Panc1 (cell line): ENCODE data around the gene LMBRD1. TPM values are rescaled to one million over a fixed set of nuclear protein-coding genes. Genes with fewer than 3 reads are reported as not detected.

Source experiments
- ATAC-seq: fragments of 200-7000 bp; cut with Tn5 transposase; 2 replicates; pipeline ENCODE4 v1.9.1; 2020; ENCODE audit warnings: mild to moderate bottlenecking, moderate library complexity
- BruUV-seq: library from RNA; stranded (reverse); fragments of 400-500 nt; replicated peaks from 2 replicates; lab custom pipeline; 2021; lab: Mats Ljungman, UMichigan
- CTCF ChIA-PET: fragments of 300-600 bp; sonication (Branson Sonifier 250); formaldehyde crosslinking; loops from one replicate; lab custom pipeline; 2022; ENCODE audit warnings: antibody characterized with exemption; lab: Charles Lee
- POLR2A ChIA-PET: fragments of 300-600 bp; sonication (Branson Sonifier 250); formaldehyde crosslinking; loops from one replicate; lab custom pipeline; 2022; ENCODE audit warnings: antibody characterized with exemption; lab: Charles Lee
- DNase-seq: peaks from one replicate; pipeline ENCODE4 v3.0.0-alpha.2; 2010; ENCODE audit warnings: low read depth, low spot score
- H3K27ac ChIP-seq: 2 replicates; pipeline ENCODE4 v1.5.1; 2011; ENCODE audit warnings: mild to moderate bottlenecking, low read length, inconsistent platforms
- H3K27me3 ChIP-seq: fragments of 200-500 bp; sonication (Bioruptor generic); 2 replicates; pipeline ENCODE4 v1.6.0; 2014; ENCODE audit warnings: low read length, inconsistent platforms; ENCODE audit not compliant: control insufficient read depth, insufficient read depth
- H3K36me3 ChIP-seq: fragments of 200-500 bp; sonication (Bioruptor generic); 2 replicates; pipeline ENCODE4 v1.5.1; 2014; ENCODE audit warnings: inconsistent platforms, mild to moderate bottlenecking, low read length, moderate library complexity; ENCODE audit not compliant: control insufficient read depth, insufficient read depth
- H3K4me1 ChIP-seq: 2 replicates; pipeline ENCODE4 v1.5.1; 2011; ENCODE audit warnings: inconsistent platforms, mild to moderate bottlenecking, low read length, moderate library complexity; ENCODE audit not compliant: control insufficient read depth, insufficient read depth
- H3K4me3 ChIP-seq, 2 experiments: 2 replicates each; pipeline ENCODE4 v1.5.1; 2011 to 2012; ENCODE audit warnings: low read depth in 2 of 2, low read length in 2 of 2, mild to moderate bottlenecking in 2 of 2, inconsistent platforms in 1 of 2, moderate library complexity in 1 of 2
- H3K9me3 ChIP-seq: fragments of 200-500 bp; sonication (Bioruptor generic); 2 replicates; pipeline ENCODE4 v1.5.1; 2014; ENCODE audit warnings: low read depth, mild to moderate bottlenecking, inconsistent platforms, low read length, moderate library complexity; ENCODE audit not compliant: control insufficient read depth, insufficient read depth
- CTCF ChIP-seq: fragments of 450-650 bp; IDR thresholded peaks from 2 replicates; pipeline ENCODE4 v1.5.1; 2017; ENCODE audit warnings: mild to moderate bottlenecking
- POLR2AphosphoS5 ChIP-seq: IDR thresholded peaks from 2 replicates; pipeline ENCODE4 v1.6.1; 2012; ENCODE audit warnings: mild to moderate bottlenecking, low read depth, low read length, moderate library complexity
- REST ChIP-seq, 2 experiments: IDR thresholded peaks; 2 replicates each; pipeline ENCODE4 v1.6.1; 2011 to 2012; ENCODE audit warnings: low read depth in 2 of 2, control low read depth in 1 of 2, low read length in 1 of 2, mild to moderate bottlenecking in 1 of 2, moderate library complexity in 1 of 2; ENCODE audit not compliant: insufficient read depth in 1 of 2
- SIN3A ChIP-seq: IDR thresholded peaks from 2 replicates; pipeline ENCODE4 v1.6.1; 2012; ENCODE audit warnings: low read depth, mild to moderate bottlenecking, low read length, moderate library complexity, borderline replicate concordance; ENCODE audit not compliant: insufficient read depth
- TCF7L2 ChIP-seq: IDR thresholded peaks from 2 replicates; pipeline ENCODE4 v1.6.1; 2011; ENCODE audit warnings: mild to moderate bottlenecking, low read depth, low read length, inconsistent platforms
- in situ Hi-C: cut with HindIII; loops from 2 replicates; pipeline ENCODE4 v1.10.0; 2016; ENCODE audit warnings: low sequenced_read_pairs, low pct_unique_long_range_greater_than_20kb
- intact Hi-C: fragments of 100-400 bp; cut with micrococcal nuclease; formaldehyde crosslinking; loops from one replicate; pipeline ENCODE4 v1.10.0; 2022; ENCODE audit not compliant: unreplicated experiment
- total RNA-seq: library from RNA; stranded (reverse); gene quantifications from one replicate; pipeline ENCODE4 v1.2.1, GENCODE V29; 2021; ENCODE audit not compliant: unreplicated experiment

The LMBRD1 gene
- total RNA-seq, 1 experiment from 2014 or later = 17.9 TPM

GRCh38 chr6:69627625-69628024 is 169.2 kb downstream of the LMBRD1 start:
- no TSS peak for BruUV-seq
- H3K4me1 ChIP-seq = no peaks in the 10 kb centered on the region
- in situ Hi-C loops (no loop called here), intact Hi-C loops (no loop called here)
- H3K4me3 ChIP-seq = no peak overlapping the region
- POLR2A ChIA-PET = no interaction called here
- no peak for ATAC-seq
- no peak for TF ChIP-seq CTCF
- TF ChIP-seq REST (IDR thresholded peaks at IDR 0.05; ENCODE audit: insufficient read depth in 1 of 2, low read depth in 2 of 2, low read length in 1 of 2) = no peak
- TF ChIP-seq TCF7L2 = no peak
- TF ChIP-seq SIN3A = no peak
- TF ChIP-seq POLR2AphosphoS5 = no peak
- CTCF ChIA-PET = no interaction called here
- H3K36me3 ChIP-seq = no peaks in the 10 kb centered on the region
- no peak for DNase-seq
- no peak overlapping the region for H3K27ac ChIP-seq
- H3K9me3 ChIP-seq = no peaks in the 10 kb centered on the region
- no peaks in the 10 kb centered on the region for H3K27me3 ChIP-seq

DNA sequence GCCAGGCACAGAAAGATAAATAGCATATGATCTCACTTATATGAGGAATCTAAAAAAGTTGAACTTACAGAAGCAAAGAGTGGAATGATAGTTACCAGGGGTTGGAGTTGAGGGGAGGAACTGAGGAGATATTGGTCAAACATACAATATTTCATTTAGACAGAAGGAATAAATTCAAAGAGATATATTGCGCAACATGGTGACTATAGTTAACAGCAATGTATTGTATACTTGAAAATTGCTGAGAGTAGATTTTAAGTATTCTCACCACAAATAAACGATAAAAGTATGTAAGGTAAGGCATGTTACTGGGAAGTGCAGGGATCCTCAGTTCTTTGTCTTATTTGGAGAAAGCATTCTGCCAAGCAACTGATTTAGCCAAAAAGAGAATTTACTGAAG is 171.9 kb downstream of the LMBRD1 start:
- Histone ChIP-seq H3K27me3 (no peaks in the 10 kb centered on the region), H3K27ac (no peak overlapping the region), H3K4me1 (no peaks in the 10 kb centered on the region), H3K4me3 (no peak overlapping the region), H3K36me3 (no peaks in the 10 kb centered on the region), H3K9me3 (no peaks in the 10 kb centered on the region)
- TF ChIP-seq REST (IDR thresholded peaks at IDR 0.05; ENCODE audit: insufficient read depth in 1 of 2, low read depth in 2 of 2, low read length in 1 of 2) (no peak), SIN3A (no peak), TCF7L2 (no peak), CTCF (no peak), POLR2AphosphoS5 (no peak)
- DNase-seq (no peak), ATAC-seq (no peak)
- in situ Hi-C loops = no loop called here
- BruUV-seq = no TSS peak
- ChIA-PET CTCF (no interaction called here), POLR2A (no interaction called here)
- intact Hi-C loops = no loop called here

Other genes starting within 250 kb of the LMBRD1 start
- gene COL19A1, start 69.5 kb upstream of the LMBRD1 start, total RNA-seq = not detected